Dedifferentiated amniotic fluid mesenchymal stem cell (primary cell): ENCODE measurements around the gene CACNA2D1.

ENCODE experiments used
- DNase-seq: peaks from one replicate; pipeline ENCODE4 v3.0.0-alpha.2; 2016; ENCODE audit errors: extremely low spot score

Gene CACNA2D1

GRCh38 chr7:81990395-81990794 is 453.2 kb downstream of the CACNA2D1 start:
- no peak for DNase-seq

- no peak for DNase-seq
Observed at GRCh38 chr7:81986723-81987470, 456.7 kb downstream of the CACNA2D1 start.

GRCh38 chr7:81983406-81983805 is 460.2 kb downstream of the CACNA2D1 start:
- no peak for DNase-seq

GRCh38 chr7:81973117-81973516 is 470.5 kb downstream of the CACNA2D1 start:
- DNase-seq: no peak

- DNase-seq: no peak
Observed at GRCh38 chr7:81960026-81960425, 483.6 kb downstream of the CACNA2D1 start.

- no peak for DNase-seq
Observed at GRCh38 chr7:81957517-81957916, 486.1 kb downstream of the CACNA2D1 start.

GRCh38 chr7:81956520-81956919 is 487.1 kb downstream of the CACNA2D1 start:
- DNase-seq: no peak

GRCh38 chr7:81949306-81949705 is 494.3 kb downstream of the CACNA2D1 start:
- DNase-seq: no peak

GRCh38 chr7:81944058-81944457 is 499.5 kb downstream of the CACNA2D1 start:
- DNase-seq: no peak

GRCh38 chr7:81937091-81937490 is 506.5 kb downstream of the CACNA2D1 start:
- no peak for DNase-seq

GRCh38 chr7:81934596-81935301 is 508.8 kb downstream of the CACNA2D1 start:
- DNase-seq: no peak

- DNase-seq: no peak
Observed at GRCh38 chr7:81932936-81933335, 510.6 kb downstream of the CACNA2D1 start.

GRCh38 chr7:81929386-81929785 is 514.2 kb downstream of the CACNA2D1 start:
- DNase-seq: no peak

GRCh38 chr7:81926154-81926553 is 517.4 kb downstream of the CACNA2D1 start:
- peak; percentile 50 for DNase-seq

GRCh38 chr7:81925530-81925929 is 518.0 kb downstream of the CACNA2D1 start:
- DNase-seq: no peak

GRCh38 chr7:81924494-81924893 is 519.1 kb downstream of the CACNA2D1 start:
- no peak for DNase-seq

- DNase-seq: no peak
Observed at GRCh38 chr7:81919494-81919893, 524.1 kb downstream of the CACNA2D1 start.

GRCh38 chr7:81908220-81908619 is 535.4 kb downstream of the CACNA2D1 start:
- DNase-seq: no peak

- DNase-seq: no peak
Observed at GRCh38 chr7:81903115-81903514, 540.5 kb downstream of the CACNA2D1 start.

- DNase-seq: no peak
Observed at GRCh38 chr7:81902536-81902935, 541.0 kb downstream of the CACNA2D1 start.
